Fibroblast of lung (primary cell): ENCODE measurements around the gene B4GALT2. TPM values are rescaled to one million over a fixed set of nuclear protein-coding genes. Genes with fewer than 3 reads are reported as not detected.

Experiments
- DNase-seq, 2 donors: peaks; one replicate each; pipeline versions ENCODE4 v3.0.0 to v3.0.0-alpha.2; 2010; ENCODE audit warnings: low read depth in 2 of 2
- H2AFZ ChIP-seq: 2 replicates; pipeline ENCODE4 v1.5.1; 2012; ENCODE audit warnings: low read length, control low read depth, inconsistent platforms
- H3K27ac ChIP-seq: 2 replicates; pipeline ENCODE4 v1.5.1; 2011; ENCODE audit warnings: low read length, control low read depth; ENCODE audit not compliant: insufficient read depth
- H3K27me3 ChIP-seq: 2 replicates; pipeline ENCODE4 v1.5.1; 2011; ENCODE audit warnings: mild to moderate bottlenecking, low read length; ENCODE audit not compliant: control insufficient read depth, insufficient read depth
- H3K36me3 ChIP-seq: 2 replicates; pipeline ENCODE4 v1.5.1; 2011; ENCODE audit warnings: low read length; ENCODE audit not compliant: control insufficient read depth, insufficient read depth
- H3K4me1 ChIP-seq: 2 replicates; pipeline ENCODE4 v1.5.1; 2011; ENCODE audit warnings: low read length; ENCODE audit not compliant: control insufficient read depth, insufficient read depth; ENCODE audit errors: extremely low read depth
- H3K4me2 ChIP-seq: 2 replicates; pipeline ENCODE4 v1.5.1; 2011; ENCODE audit warnings: low read length, control low read depth; ENCODE audit not compliant: insufficient read depth; ENCODE audit errors: extremely low read depth
- H3K4me3 ChIP-seq, 4 experiments: fragments of 200-600 bp in 1 of 4; sonication (generic) in 1 of 4; replicated peaks in 1 of 4; 2 replicates each; pipeline ENCODE4 v1.5.1; 2011 to 2016; ENCODE audit warnings: low read length in 4 of 4, low read depth in 3 of 4, mild to moderate bottlenecking in 3 of 4, control low read depth in 2 of 4, inconsistent platforms in 1 of 4, mixed read lengths in 1 of 4; ENCODE audit not compliant: insufficient read depth in 1 of 4; ENCODE audit errors: control extremely low read depth in 1 of 4
- H3K79me2 ChIP-seq: 2 replicates; pipeline ENCODE4 v1.5.1; 2012; ENCODE audit warnings: mild to moderate bottlenecking, low read length, inconsistent platforms; ENCODE audit not compliant: control insufficient read depth, insufficient read depth
- H3K9ac ChIP-seq: 2 replicates; pipeline ENCODE4 v1.5.1; 2011; ENCODE audit warnings: mild to moderate bottlenecking, low read length, control low read depth; ENCODE audit not compliant: insufficient read depth
- H3K9me3 ChIP-seq: 2 replicates; pipeline ENCODE4 v1.5.1; 2012; ENCODE audit warnings: low read depth, low read length; ENCODE audit not compliant: control insufficient read depth, insufficient read depth
- H4K20me1 ChIP-seq: 2 replicates; pipeline ENCODE4 v1.5.1; 2011; ENCODE audit warnings: low read length; ENCODE audit not compliant: control insufficient read depth, insufficient read depth; ENCODE audit errors: extremely low read depth
- EZH2 ChIP-seq: IDR thresholded peaks from 2 replicates; pipeline ENCODE4 v1.5.1; 2012; ENCODE audit warnings: low read length, control low read depth, mild to moderate bottlenecking; ENCODE audit errors: missing control alignments
- polyA plus RNA-seq, 2 donors: library from polyadenylated mRNA; depleted of rRNA in 1 of 2; stranded (reverse) in 1 of 2; unstranded in 1 of 2; fragments of >200 nt; gene quantifications; 2 replicates each; pipeline ENCODE4 v1.2.1, GENCODE V29; 2011 to 2012; ENCODE audit warnings: missing spikeins in 1 of 2
- total RNA-seq: library from RNA; depleted of rRNA; stranded (reverse); fragments of >200 nt; gene quantifications from 2 replicates; pipeline ENCODE4 v1.2.1, GENCODE V29; 2014
- TF ChIP-seq, protein P1 (sequence below), 2 donors: IDR thresholded peaks in 1 of 2; conservative IDR thresholded peaks in 1 of 2; 1 replicate in 1 of 2; 2 replicates in 1 of 2; pipeline ENCODE4 v1.5.1; 2011 to 2012; ENCODE audit warnings: low read length in 2 of 2, control low read depth in 1 of 2, inconsistent platforms in 1 of 2, low read depth in 1 of 2, mild to moderate bottlenecking in 1 of 2

Gene B4GALT2
- total and polyA plus RNA-seq, 2 donors (not counting 1 experiment from before 2014, with no cell fraction given) = 40.6 to 55.0 TPM

DNA sequence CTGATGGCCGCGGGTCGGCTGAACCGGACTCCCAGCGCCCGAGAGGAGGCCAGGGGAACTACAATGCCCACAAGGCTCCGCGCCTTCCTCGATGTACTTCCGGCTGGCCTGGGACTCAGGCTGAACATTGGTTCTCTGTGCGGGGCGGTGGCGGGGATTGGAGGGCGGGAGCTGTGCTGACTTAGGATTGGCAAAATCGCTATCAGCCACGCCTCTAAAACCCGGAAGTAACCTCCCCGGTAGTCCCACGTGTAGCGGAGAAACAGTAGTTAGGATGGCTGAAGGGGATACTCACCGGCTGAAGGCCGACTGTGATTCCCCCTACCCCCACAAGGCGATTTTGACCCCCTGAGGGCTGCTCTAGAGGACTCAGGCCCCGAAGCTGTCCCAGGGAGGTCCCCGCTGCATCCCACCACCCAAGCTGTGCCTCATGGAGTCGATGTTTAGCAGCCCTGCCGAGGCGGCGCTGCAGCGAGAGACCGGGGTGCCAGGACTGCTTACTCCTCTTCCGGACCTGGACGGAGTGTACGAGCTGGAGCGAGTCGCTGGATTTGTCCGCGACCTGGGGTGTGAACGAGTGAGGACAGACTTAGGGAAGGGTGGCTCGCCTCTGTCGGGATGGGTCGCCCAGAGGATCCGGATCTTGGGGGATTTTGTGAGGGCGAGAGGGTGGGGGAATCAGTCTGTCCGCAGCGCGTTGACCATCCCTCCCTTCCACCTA, 9.1 kb upstream of the B4GALT2 start, which contains the start of gene DPH2:
DPH2 (plus strand) TSS at position 265 of the 721 bp plus-strand sequence; CDS start at position 431, 166 bp downstream.
- TF ChIP-seq, protein P1, sequence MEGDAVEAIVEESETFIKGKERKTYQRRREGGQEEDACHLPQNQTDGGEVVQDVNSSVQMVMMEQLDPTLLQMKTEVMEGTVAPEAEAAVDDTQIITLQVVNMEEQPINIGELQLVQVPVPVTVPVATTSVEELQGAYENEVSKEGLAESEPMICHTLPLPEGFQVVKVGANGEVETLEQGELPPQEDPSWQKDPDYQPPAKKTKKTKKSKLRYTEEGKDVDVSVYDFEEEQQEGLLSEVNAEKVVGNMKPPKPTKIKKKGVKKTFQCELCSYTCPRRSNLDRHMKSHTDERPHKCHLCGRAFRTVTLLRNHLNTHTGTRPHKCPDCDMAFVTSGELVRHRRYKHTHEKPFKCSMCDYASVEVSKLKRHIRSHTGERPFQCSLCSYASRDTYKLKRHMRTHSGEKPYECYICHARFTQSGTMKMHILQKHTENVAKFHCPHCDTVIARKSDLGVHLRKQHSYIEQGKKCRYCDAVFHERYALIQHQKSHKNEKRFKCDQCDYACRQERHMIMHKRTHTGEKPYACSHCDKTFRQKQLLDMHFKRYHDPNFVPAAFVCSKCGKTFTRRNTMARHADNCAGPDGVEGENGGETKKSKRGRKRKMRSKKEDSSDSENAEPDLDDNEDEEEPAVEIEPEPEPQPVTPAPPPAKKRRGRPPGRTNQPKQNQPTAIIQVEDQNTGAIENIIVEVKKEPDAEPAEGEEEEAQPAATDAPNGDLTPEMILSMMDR (conservative IDR thresholded peaks at IDR 0.05 in 1 of 2, IDR thresholded peaks at IDR 0.05 in 1 of 2; ENCODE audit: low read depth in 1 of 2, low read length in 2 of 2) = peak in 1 of 2 donors; percentile 6
- TF ChIP-seq EZH2 = no peak
- peak within 1 kb of the TSS; percentile 60 for H3K9ac ChIP-seq
- peak; percentile 97 for DNase-seq
- H4K20me1 ChIP-seq = no peaks in the 10 kb centered on the region
- peaks cover 5% of the 10 kb centered on the region for H3K79me2 ChIP-seq
- peaks cover 6% of the 10 kb centered on the region for H3K36me3 ChIP-seq
- peak within 1 kb of the TSS; percentile 77 to 97 (median 92) for H3K4me3 ChIP-seq
- H2AFZ ChIP-seq = peak within 1 kb of the TSS; percentile 87
- peak within 1 kb of the TSS; percentile 60 for H3K4me2 ChIP-seq
- H3K4me1 ChIP-seq = peaks cover 6% of the 10 kb centered on the region
- no peaks in the 10 kb centered on the region for H3K27me3 ChIP-seq
- H3K27ac ChIP-seq = peak within 1 kb of the TSS; percentile 46
- no peaks in the 10 kb centered on the region for H3K9me3 ChIP-seq

DNA sequence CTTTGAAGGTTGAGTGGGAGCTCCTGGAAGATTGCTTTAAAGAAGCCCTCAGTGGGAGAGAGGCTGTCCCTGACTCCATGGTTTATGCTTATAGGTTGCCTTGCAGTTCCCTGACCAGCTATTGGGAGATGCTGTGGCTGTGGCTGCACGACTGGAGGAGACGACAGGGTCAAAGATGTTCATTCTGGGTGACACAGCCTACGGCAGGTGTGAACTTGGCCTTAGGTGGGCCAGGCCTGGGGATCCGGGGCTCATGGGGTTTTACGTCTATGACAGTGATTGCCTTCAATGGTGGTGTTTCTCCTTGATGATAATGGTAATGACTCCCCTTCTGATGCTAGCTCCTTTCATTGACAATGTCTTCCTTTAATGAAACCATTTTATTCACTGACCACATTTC, 8.5 kb upstream of the B4GALT2 start:
- peaks cover 6% of the 10 kb centered on the region for H3K4me1 ChIP-seq
- H3K79me2 ChIP-seq = peaks cover 11% of the 10 kb centered on the region
- peaks cover 6% of the 10 kb centered on the region for H3K36me3 ChIP-seq
- H3K9ac ChIP-seq = peak overlapping the region; percentile 60
- peak overlapping the region; percentile 46 for H3K27ac ChIP-seq
- H3K4me2 ChIP-seq = peak overlapping the region; percentile 57
- H4K20me1 ChIP-seq = no peaks in the 10 kb centered on the region
- H3K4me3 ChIP-seq = peak overlapping the region; percentile 77 to 97 (median 92)
- no peak for DNase-seq
- no peaks in the 10 kb centered on the region for H3K27me3 ChIP-seq
- TF ChIP-seq, protein P1 (conservative IDR thresholded peaks at IDR 0.05 in 1 of 2, IDR thresholded peaks at IDR 0.05 in 1 of 2; ENCODE audit: low read depth in 1 of 2, low read length in 2 of 2) = no peak
- no peak for TF ChIP-seq EZH2
- H2AFZ ChIP-seq = no peak overlapping the region
- no peaks in the 10 kb centered on the region for H3K9me3 ChIP-seq

- Histone ChIP-seq H3K9ac (no peak overlapping the region), H3K79me2 (peaks cover 15% of the 10 kb centered on the region)
Measured at GRCh38 chr1:43970911-43971310, 8.1 kb upstream of the B4GALT2 start.

More at GRCh38 chr1:43970911-43971310, 8.1 kb upstream of the B4GALT2 start:
- peaks cover 6% of the 10 kb centered on the region for H3K36me3 ChIP-seq
- DNase-seq = no peak
- no peak for TF ChIP-seq EZH2
- TF ChIP-seq, protein P1 (conservative IDR thresholded peaks at IDR 0.05 in 1 of 2, IDR thresholded peaks at IDR 0.05 in 1 of 2; ENCODE audit: low read depth in 1 of 2, low read length in 2 of 2) = no peak
- no peaks in the 10 kb centered on the region for H4K20me1 ChIP-seq
- H3K27me3 ChIP-seq = no peaks in the 10 kb centered on the region
- peak overlapping the region; percentile 77 to 97 (median 92) for H3K4me3 ChIP-seq
- no peaks in the 10 kb centered on the region for H3K9me3 ChIP-seq
- H3K4me1 ChIP-seq = peaks cover 6% of the 10 kb centered on the region
- H3K4me2 ChIP-seq = peak overlapping the region; percentile 57
- no peak overlapping the region for H2AFZ ChIP-seq
- no peak overlapping the region for H3K27ac ChIP-seq
